RWPE1 (cell line): Measurements from ENCODE around the gene P3H4.
"Not testable (repeated sequence)": the region's sequence is repeated elsewhere in the genome, so short reads cannot be mapped to it uniquely, and the experiment has no call there.

Source experiments
- CTCF ChIA-PET: fragments of 350-600 bp; sonication (Branson Sonifier 250); formaldehyde crosslinking; extraction: SDS; loops from one replicate; lab custom pipeline; 2021; lab: Yijun Ruan, JAX
- POLR2A ChIA-PET: fragments of 400-600 bp; formaldehyde crosslinking; extraction: SDS; loops from one replicate; lab custom pipeline; 2020; ENCODE audit warnings: antibody characterized with exemption; ENCODE audit not compliant: low non-redundant PET; lab: Yijun Ruan, JAX
- DNase-seq: peaks from one replicate; pipeline ENCODE4 v3.0.0; 2012; ENCODE audit warnings: low spot score
- H3K27ac ChIP-seq: fragments of 450-650 bp; 2 replicates; pipeline ENCODE4 v1.5.1; 2017
- CTCF ChIP-seq: fragments of 450-650 bp; conservative IDR thresholded peaks from 2 replicates; pipeline ENCODE4 v1.5.1; 2017; ENCODE audit warnings: low read depth, mild to moderate bottlenecking

The P3H4 gene, protein sequence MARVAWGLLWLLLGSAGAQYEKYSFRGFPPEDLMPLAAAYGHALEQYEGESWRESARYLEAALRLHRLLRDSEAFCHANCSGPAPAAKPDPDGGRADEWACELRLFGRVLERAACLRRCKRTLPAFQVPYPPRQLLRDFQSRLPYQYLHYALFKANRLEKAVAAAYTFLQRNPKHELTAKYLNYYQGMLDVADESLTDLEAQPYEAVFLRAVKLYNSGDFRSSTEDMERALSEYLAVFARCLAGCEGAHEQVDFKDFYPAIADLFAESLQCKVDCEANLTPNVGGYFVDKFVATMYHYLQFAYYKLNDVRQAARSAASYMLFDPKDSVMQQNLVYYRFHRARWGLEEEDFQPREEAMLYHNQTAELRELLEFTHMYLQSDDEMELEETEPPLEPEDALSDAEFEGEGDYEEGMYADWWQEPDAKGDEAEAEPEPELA

GRCh38 chr17:41811549-41812380 is at the start of gene P3H4:
TSS of gene P3H4 (minus strand) at chr17:41811949. CDS start at chr17:41811915, 34 bp downstream.
- peak; percentile 88 for TF ChIP-seq CTCF
- POLR2A ChIA-PET = interaction anchor here (0.6 to 1.1 kb wide), 3 partner anchors 25 to 107 kb away, joined by 4 to 8 read pairs (median 4); partner anchors contain the start of gene JUP
- DNase-seq = peak; percentile 70
- CTCF ChIA-PET = interaction anchor here (0.6 to 2.1 kb wide), 20 partner anchors 10 to 281 kb away, joined by 3 to 9 read pairs (median 3); partner anchors contain the start of gene JUP
- peak within 1 kb of the TSS; percentile 91 for H3K27ac ChIP-seq

DNA sequence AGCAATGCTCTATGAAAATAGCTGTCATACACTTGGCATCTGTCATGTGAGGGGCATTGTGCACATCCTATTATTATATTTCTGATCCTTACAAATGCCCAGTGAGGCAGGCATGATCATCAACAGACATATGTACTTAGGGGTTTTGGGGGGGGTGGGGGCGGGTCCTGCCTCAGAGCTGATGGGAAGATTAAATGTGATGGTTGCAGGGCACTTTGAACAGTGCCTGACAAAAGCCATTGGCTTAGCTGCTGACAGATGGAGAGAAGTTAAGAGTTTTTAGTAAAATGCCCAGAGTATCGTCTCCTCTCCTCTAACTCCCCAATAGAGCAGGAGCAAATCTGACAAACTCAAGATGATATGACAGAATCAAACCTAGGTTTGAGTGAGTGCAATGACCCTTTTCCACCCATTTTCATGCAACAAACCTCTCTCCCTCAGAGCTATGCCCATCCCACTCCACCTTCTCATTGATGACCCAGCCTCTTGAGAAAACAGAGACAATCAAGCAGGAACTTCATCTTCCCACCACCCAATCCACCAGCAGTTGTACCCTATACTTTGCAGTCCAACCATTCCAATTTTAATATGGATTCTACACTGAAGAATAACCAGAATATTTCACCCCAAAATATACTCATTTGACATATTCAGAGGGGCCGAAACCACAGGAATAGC is 48.6 kb upstream of the P3H4 start:
- ChIA-PET CTCF (interaction anchor here (0.6 kb wide), 2 partner anchors 94 to 369 kb away, joined by 3 to 4 read pairs; no protein-coding TSS in a partner anchor), POLR2A (no interaction called here)
- no peak overlapping the region for H3K27ac ChIP-seq
- DNase-seq = no peak
- TF ChIP-seq CTCF = no peak

DNA sequence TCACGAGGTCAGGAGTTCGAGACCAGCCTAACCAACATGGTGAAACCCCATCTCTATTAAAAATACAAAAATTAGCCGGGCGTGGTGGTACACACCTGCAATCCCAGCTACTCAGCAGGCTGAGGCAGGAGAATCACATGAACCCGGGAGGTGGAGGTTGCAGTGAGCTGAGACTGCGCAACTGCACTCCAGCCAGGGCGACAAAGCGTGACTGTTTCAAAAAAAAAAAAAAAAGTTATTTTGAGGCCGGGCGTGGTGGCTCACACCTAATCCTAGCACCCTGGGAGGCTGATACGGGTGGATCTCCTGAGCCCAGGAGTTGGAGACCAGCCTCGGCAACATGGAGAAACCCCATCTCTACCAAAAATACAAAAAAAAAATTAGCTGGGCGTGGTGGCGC is 39.6 kb upstream of the P3H4 start:
- peak overlapping the region; percentile 14; the same call in 1 of the 2 replicates for H3K27ac ChIP-seq
- CTCF ChIA-PET = interaction anchor here (0.6 kb wide), 1 partner anchor 101 kb away, joined by 5 read pairs; no protein-coding TSS in a partner anchor
- DNase-seq, POLR2A ChIA-PET: not testable (repeated sequence)

DNA sequence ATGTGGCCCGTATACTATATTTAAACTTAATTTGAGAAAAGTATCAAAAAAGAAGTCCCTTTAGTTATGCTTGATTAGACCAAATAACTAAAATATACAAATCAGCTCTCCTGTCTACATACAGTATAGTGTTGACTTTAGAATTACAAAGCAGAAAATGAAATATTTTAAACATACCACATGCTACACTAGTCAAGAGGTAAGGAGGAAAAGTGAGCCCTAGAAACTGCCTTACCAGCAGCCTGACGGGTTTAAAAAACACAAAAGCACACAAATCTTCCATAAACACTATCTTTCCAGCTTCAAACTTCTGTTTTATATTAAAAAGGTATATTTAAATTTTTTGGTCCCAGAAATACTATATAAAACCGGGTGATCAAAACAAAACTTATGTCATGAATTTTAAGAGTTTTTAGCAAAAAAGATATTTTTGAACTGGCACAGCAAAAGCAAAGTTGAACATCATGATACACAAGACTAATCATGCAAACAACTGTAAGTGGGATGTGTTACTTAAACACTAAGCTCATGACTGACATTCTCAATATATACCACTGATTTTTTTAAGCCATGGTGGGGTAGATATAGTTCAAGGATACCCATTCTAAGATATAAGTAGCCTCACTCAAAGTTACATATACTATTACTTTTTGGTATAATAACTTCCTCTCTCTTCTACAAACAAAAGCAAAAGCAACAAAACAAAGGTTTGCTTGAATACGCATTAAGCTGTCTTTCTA is 37.7 kb upstream of the P3H4 start:
- ChIA-PET POLR2A (no interaction called here), CTCF (no interaction called here)
- no peak for TF ChIP-seq CTCF
- no peak overlapping the region for H3K27ac ChIP-seq
- no peak for DNase-seq

DNA sequence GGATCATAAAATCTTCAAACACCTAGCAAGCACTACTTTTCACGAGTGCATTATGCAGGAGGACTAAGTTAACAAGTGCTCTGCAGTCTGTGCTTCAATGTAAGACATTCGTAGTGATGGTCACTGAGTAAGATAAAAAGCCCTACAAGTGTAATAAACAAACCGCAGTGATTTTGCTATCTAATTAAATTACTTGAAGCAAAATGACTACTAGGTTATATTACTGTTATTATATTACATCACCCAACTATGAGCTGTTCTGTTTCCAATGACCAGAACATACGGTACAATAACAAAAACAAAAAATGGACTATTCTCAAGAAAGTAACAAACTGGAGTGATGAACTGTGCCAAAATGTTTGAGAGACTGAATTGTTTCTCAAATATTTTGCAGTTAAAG is 37.0 kb upstream of the P3H4 start:
- no peak for DNase-seq
- ChIA-PET POLR2A (no interaction called here), CTCF (no interaction called here)
- H3K27ac ChIP-seq = no peak overlapping the region
- TF ChIP-seq CTCF = no peak

- DNase-seq = peak; percentile 18
- ChIA-PET POLR2A (no interaction called here), CTCF (no interaction called here)
- no peak overlapping the region for H3K27ac ChIP-seq
- no peak for TF ChIP-seq CTCF
These were observed 33.2 kb upstream of the P3H4 start for GRCh38 chr17:41844971-41845370.

DNA sequence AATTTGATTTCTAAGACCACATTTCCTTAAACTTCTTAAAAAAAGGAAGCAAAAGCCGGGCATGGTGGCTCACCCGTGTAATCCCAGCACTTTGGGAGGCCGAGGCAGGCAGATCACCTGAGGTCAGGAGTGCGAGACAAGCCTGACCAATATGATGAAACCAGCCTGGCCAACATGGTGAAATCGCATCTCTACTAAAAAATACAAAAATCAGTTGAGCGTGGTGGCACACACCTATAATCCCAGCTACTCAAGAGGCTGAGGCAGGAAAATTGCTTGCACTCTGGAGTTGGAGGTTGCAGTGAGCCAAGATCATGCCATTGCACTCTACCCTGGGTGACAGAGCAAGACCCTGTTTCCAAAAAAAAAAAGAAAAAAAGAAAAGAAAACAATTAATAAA is 29.0 kb upstream of the P3H4 start:
- CTCF ChIA-PET, POLR2A ChIA-PET, H3K27ac ChIP-seq, DNase-seq: not testable (repeated sequence)

- H3K27ac ChIP-seq, DNase-seq, POLR2A ChIA-PET: not testable (repeated sequence)
- CTCF ChIA-PET = interaction anchor here (0.6 kb wide), 1 partner anchor 14 kb away, joined by 3 read pairs; no protein-coding TSS in a partner anchor
These were observed 27.7 kb upstream of the P3H4 start for GRCh38 chr17:41839448-41839847.
